Ascending aorta (tissue), 2 donors: ENCODE results near the gene TMEM151B. TPM values are rescaled to one million over a fixed set of nuclear protein-coding genes. Genes with fewer than 3 reads are reported as not detected.
A peak's percentile ranks its signal among the peaks of the same experiment; 100 is the strongest.

Source experiments
- DNase-seq, 2 donors: peaks; one replicate each; pipeline ENCODE4 v3.0.0-alpha.2; 2019; ENCODE audit warnings: low spot score in 2 of 2
- H3K27ac ChIP-seq, 2 donors: fragments of 200-600 bp; sonication (generic); one replicate each; pipeline ENCODE4 v1.5.1; 2016 to 2017; ENCODE audit warnings: mild to moderate bottlenecking in 1 of 2
- H3K27me3 ChIP-seq: fragments of 200-600 bp; sonication (generic); one replicate; pipeline ENCODE4 v1.5.1; 2017
- H3K36me3 ChIP-seq, 2 donors: fragments of 200-600 bp; sonication (generic); one replicate each; pipeline ENCODE4 v1.5.1; 2016
- H3K4me1 ChIP-seq, 2 donors: fragments of 200-600 bp; sonication (generic); one replicate each; pipeline ENCODE4 v1.5.1; 2016 to 2017; ENCODE audit warnings: mild to moderate bottlenecking in 1 of 2
- H3K4me3 ChIP-seq, 2 donors: fragments of 200-600 bp; sonication (generic); one replicate each; pipeline ENCODE4 v1.5.1; 2016 to 2017; ENCODE audit warnings: mild to moderate bottlenecking in 1 of 2
- H3K9me3 ChIP-seq, 2 donors: fragments of 200-600 bp; sonication (generic); one replicate each; pipeline ENCODE4 v1.5.1; 2016
- CTCF ChIP-seq, 3 experiments: fragments of 200-600 bp in 2 of 3; fragments of 450-650 bp in 1 of 3; sonication (generic) in 2 of 3; IDR thresholded peaks; one replicate each; pipeline ENCODE4 v1.5.1; 2016 to 2019; ENCODE audit warnings: antibody characterized with exemption in 3 of 3, mild to moderate bottlenecking in 1 of 3, moderate library complexity in 1 of 3
- intact Hi-C: fragments of 100-400 bp; cut with DNase I; formaldehyde crosslinking; loops from one replicate; pipeline ENCODE4 v1.15.1; 2023
- total RNA-seq: library from RNA; depleted of rRNA; stranded (reverse); fragments of >200 nt; gene quantifications from one replicate; pipeline ENCODE4 v1.1.0, GENCODE V29; 2016

TMEM151B gene
- total RNA-seq, 1 donor from 2014 or later = not detected

- Histone ChIP-seq H3K4me1 (peaks cover 0 to 2% of the 10 kb centered on the region in 2 donors), H3K27ac (no peak overlapping the region), H3K36me3 (peaks cover 50 to 75% of the 10 kb centered on the region in 2 donors), H3K4me3 (no peak overlapping the region), H3K27me3 (peaks cover 4% of the 10 kb centered on the region), H3K9me3 (no peaks in the 10 kb centered on the region)
- intact Hi-C loops = no loop called here
- DNase-seq = no peak
- TF ChIP-seq CTCF (IDR thresholded peaks at IDR 0.05) = no peak
Observed at GRCh38 chr6:44302856-44303255, 32.6 kb downstream of the TMEM151B start.

- DNase-seq = no peak
- TF ChIP-seq CTCF (IDR thresholded peaks at IDR 0.05) = no peak
- no peak overlapping the region for H3K4me3 ChIP-seq
- intact Hi-C loops = no loop called here
- no peaks in the 10 kb centered on the region for H3K27me3 ChIP-seq
- peaks cover 57 to 75% of the 10 kb centered on the region in 2 donors for H3K36me3 ChIP-seq
- no peaks in the 10 kb centered on the region for H3K9me3 ChIP-seq
- H3K27ac ChIP-seq = no peak overlapping the region
- H3K4me1 ChIP-seq = no peaks in the 10 kb centered on the region
Observed at GRCh38 chr6:44303842-44304241, 33.6 kb downstream of the TMEM151B start.

- no peaks in the 10 kb centered on the region for H3K27me3 ChIP-seq
- no peaks in the 10 kb centered on the region for H3K9me3 ChIP-seq
- TF ChIP-seq CTCF (IDR thresholded peaks at IDR 0.05) = peak; percentile 53 to 67 (median 55)
- intact Hi-C loops = no loop called here
- H3K4me3 ChIP-seq = no peak overlapping the region
- no peak overlapping the region for H3K27ac ChIP-seq
- H3K4me1 ChIP-seq = no peaks in the 10 kb centered on the region
- H3K36me3 ChIP-seq = peaks cover 62 to 82% of the 10 kb centered on the region in 2 donors
- DNase-seq = no peak
Observed at GRCh38 chr6:44304282-44305199, 34.3 kb downstream of the TMEM151B start.

GRCh38 chr6:44305200-44305725, 35.0 kb downstream of the TMEM151B start:
- H3K36me3 ChIP-seq = peaks cover 69 to 87% of the 10 kb centered on the region in 2 donors
- no peaks in the 10 kb centered on the region for H3K4me1 ChIP-seq
- no peak for TF ChIP-seq CTCF (IDR thresholded peaks at IDR 0.05)
- no peaks in the 10 kb centered on the region for H3K9me3 ChIP-seq
- no peak overlapping the region for H3K4me3 ChIP-seq
- H3K27me3 ChIP-seq = no peaks in the 10 kb centered on the region
- intact Hi-C loops = no loop called here
- DNase-seq = no peak
- H3K27ac ChIP-seq = no peak overlapping the region

GRCh38 chr6:44306710-44307109, 36.5 kb downstream of the TMEM151B start:
- no peaks in the 10 kb centered on the region for H3K4me1 ChIP-seq
- DNase-seq = no peak
- peaks cover 73 to 88% of the 10 kb centered on the region in 2 donors for H3K36me3 ChIP-seq
- no peaks in the 10 kb centered on the region for H3K9me3 ChIP-seq
- no peak overlapping the region for H3K4me3 ChIP-seq
- no peak for TF ChIP-seq CTCF (IDR thresholded peaks at IDR 0.05)
- no peak overlapping the region for H3K27ac ChIP-seq
- no peaks in the 10 kb centered on the region for H3K27me3 ChIP-seq
- intact Hi-C loops = no loop called here
